IMR-90 (cell line): ENCODE results near the gene PITX3. TPM values are rescaled to one million over a fixed set of nuclear protein-coding genes. Genes with fewer than 3 reads are reported as not detected.

ENCODE experiments used
- ATAC-seq: fragments of 200-7000 bp; cut with Tn5 transposase; 2 replicates; pipeline ENCODE4 v1.9.1; 2020; ENCODE audit warnings: low read depth, mild to moderate bottlenecking, moderate library complexity
- BruUV-seq: library from RNA; stranded (reverse); fragments of 400-500 nt; replicated peaks from 2 replicates; lab custom pipeline; 2021; lab: Mats Ljungman, UMichigan
- CTCF ChIA-PET: fragments of 300-600 bp; formaldehyde crosslinking; extraction: SDS; loops from one replicate; lab custom pipeline; 2021; ENCODE audit warnings: antibody characterized with exemption; lab: Yijun Ruan, JAX
- POLR2A ChIA-PET: fragments of 300-600 bp; sonication (Branson Sonifier 250); formaldehyde crosslinking; loops from one replicate; lab custom pipeline; 2022; ENCODE audit warnings: antibody characterized with exemption; ENCODE audit not compliant: unreplicated experiment; lab: Charles Lee
- DNase-seq: peaks from one replicate; pipeline ENCODE4 v3.0.0; 2013
- H2AFZ ChIP-seq: replicated peaks from 2 replicates; pipeline ENCODE3; 2013; ENCODE audit warnings: low read length, mild to moderate bottlenecking; ENCODE audit not compliant: poor library complexity
- H2AK5ac ChIP-seq: 2 replicates; pipeline ENCODE4 v1.6.1; 2013; ENCODE audit warnings: low read depth, low read length, inconsistent platforms
- H2AK9ac ChIP-seq: replicated peaks from 2 replicates; pipeline ENCODE3; 2013; ENCODE audit warnings: mild to moderate bottlenecking, low read depth, low read length, moderate library complexity; ENCODE audit not compliant: poor library complexity
- H2BK120ac ChIP-seq: 2 replicates; pipeline ENCODE4 v1.6.1; 2013; ENCODE audit warnings: low read depth, low read length, inconsistent platforms
- H2BK15ac ChIP-seq: 3 replicates; pipeline ENCODE4 v1.6.1; 2013; ENCODE audit warnings: low read depth, low read length, inconsistent platforms
- H2BK20ac ChIP-seq: 2 replicates; pipeline ENCODE4 v1.6.1; 2013; ENCODE audit warnings: low read depth, mild to moderate bottlenecking, inconsistent platforms, low read length, moderate library complexity
- H2BK5ac ChIP-seq: 2 replicates; pipeline ENCODE4 v1.6.1; 2013; ENCODE audit warnings: mild to moderate bottlenecking, low read depth, low read length, inconsistent platforms; ENCODE audit not compliant: poor library complexity, severe bottlenecking
- H3K14ac ChIP-seq: replicated peaks from 2 replicates; pipeline ENCODE4 v1.6.1; 2013; ENCODE audit warnings: low read depth, low read length, inconsistent platforms
- H3K18ac ChIP-seq: 2 replicates; pipeline ENCODE4 v1.6.1; 2013; ENCODE audit warnings: low read depth, low read length, control low read depth
- H3K23ac ChIP-seq: 2 replicates; pipeline ENCODE4 v1.6.1; 2013; ENCODE audit warnings: low read depth, low read length, inconsistent platforms
- H3K27ac ChIP-seq: 2 replicates; pipeline ENCODE4 v1.5.1; 2013; ENCODE audit warnings: mild to moderate bottlenecking, control low read depth, low read length; ENCODE audit not compliant: insufficient read depth
- H3K27me3 ChIP-seq: 2 replicates; pipeline ENCODE4 v1.6.1; 2013; ENCODE audit warnings: low read length; ENCODE audit not compliant: control insufficient read depth, insufficient read depth
- H3K36me3 ChIP-seq: 2 replicates; pipeline ENCODE4 v1.6.1; 2013; ENCODE audit warnings: low read length, mixed read lengths; ENCODE audit not compliant: control insufficient read depth, insufficient read depth
- H3K4ac ChIP-seq: 2 replicates; pipeline ENCODE4 v1.6.1; 2013; ENCODE audit warnings: low read depth, low read length, inconsistent platforms
- H3K4me1 ChIP-seq: 2 replicates; pipeline ENCODE4 v1.6.1; 2013; ENCODE audit warnings: low read length, mixed read lengths; ENCODE audit not compliant: control insufficient read depth, insufficient read depth
- H3K4me2 ChIP-seq: 2 replicates; pipeline ENCODE4 v1.6.1; 2013; ENCODE audit warnings: low read depth, mild to moderate bottlenecking, control low read depth, low read length, moderate library complexity
- H3K4me3 ChIP-seq: 2 replicates; pipeline ENCODE4 v1.5.1; 2013; ENCODE audit warnings: low read depth, mild to moderate bottlenecking, control low read depth, low read length, moderate library complexity; ENCODE audit not compliant: insufficient read depth
- H3K56ac ChIP-seq: 2 replicates; pipeline ENCODE4 v1.6.1; 2013; ENCODE audit warnings: low read length, inconsistent platforms; ENCODE audit not compliant: insufficient read depth; ENCODE audit errors: extremely low read depth
- H3K79me1 ChIP-seq, 2 experiments: 2 replicates each; pipeline ENCODE4 v1.6.1; 2013; ENCODE audit warnings: low read length in 2 of 2, inconsistent platforms in 1 of 2, low read depth in 1 of 2
- H3K9ac ChIP-seq: 2 replicates; pipeline ENCODE4 v1.6.1; 2013; ENCODE audit warnings: low read depth, low read length, control low read depth
- H3K9me1 ChIP-seq: 2 replicates; pipeline ENCODE4 v1.6.1; 2013; ENCODE audit warnings: low read length, inconsistent platforms; ENCODE audit not compliant: insufficient read depth
- H3K9me3 ChIP-seq: 2 replicates; pipeline ENCODE4 v1.6.1; 2013; ENCODE audit warnings: low read length; ENCODE audit not compliant: control insufficient read depth, insufficient read depth
- H4K20me1 ChIP-seq: 2 replicates; pipeline ENCODE4 v1.6.1; 2013; ENCODE audit warnings: low read length, inconsistent platforms; ENCODE audit not compliant: insufficient read depth
- H4K5ac ChIP-seq: 2 replicates; pipeline ENCODE4 v1.6.1; 2013; ENCODE audit warnings: mild to moderate bottlenecking, low read depth, low read length, control low read depth
- H4K8ac ChIP-seq, 2 experiments: 2 replicates each; pipeline ENCODE4 v1.6.1; 2013; ENCODE audit warnings: low read depth in 2 of 2, low read length in 2 of 2, control low read depth in 1 of 2, inconsistent platforms in 1 of 2
- H4K91ac ChIP-seq: 2 replicates; pipeline ENCODE4 v1.6.1; 2013; ENCODE audit warnings: low read depth, low read length, inconsistent platforms; ENCODE audit not compliant: insufficient read depth
- CEBPB ChIP-seq: IDR thresholded peaks from 2 replicates; pipeline ENCODE4 v1.6.1; 2012; ENCODE audit warnings: low read depth, low read length, improper control_type of control experiment
- RAD21 ChIP-seq: IDR thresholded peaks from 2 replicates; pipeline ENCODE4 v1.6.1; 2012; ENCODE audit warnings: low read length, improper control_type of control experiment
- WGBS, 2 experiments: methylation state at CpG; one replicate each; pipeline versions ENCODE4 v1.1.5 to v1.1.7; 2013; ENCODE audit warnings: missing lambda C conversion rate in 2 of 2; ENCODE audit not compliant: insufficient read length in 1 of 2; ENCODE audit errors: extremely low coverage in 2 of 2; 5-methylcytosine and 5-hydroxymethylcytosine counted together
- dilution Hi-C: fragments of 300-500 bp; cut with HindIII; formaldehyde crosslinking; loops from one replicate; pipeline ENCODE4 v1.14.3; 2018; ENCODE audit warnings: low sequenced_read_pairs; ENCODE audit not compliant: unreplicated experiment
- in situ Hi-C: fragments of 300-500 bp; cut with MboI; formaldehyde crosslinking; loops from 3 replicates; pipeline ENCODE4 v1.14.3; 2019; ENCODE audit warnings: low sequenced_read_pairs, inconsistent platforms, mixed read lengths
- intact Hi-C: fragments of 100-400 bp; cut with micrococcal nuclease; formaldehyde crosslinking; loops from 2 replicates; pipeline ENCODE4 v1.10.0; 2022
- polyA plus RNA-seq, 3 experiments: library from polyadenylated mRNA; depleted of rRNA; stranded (reverse); fragments of >200 nt; gene quantifications; 2 replicates each; pipeline ENCODE4 v1.2.3, GENCODE V29; 2012; ENCODE audit warnings: low replicate concordance in 1 of 3
- total RNA-seq: library from RNA; depleted of rRNA; stranded (reverse); fragments of >200 nt; gene quantifications from 2 replicates; pipeline ENCODE4 v1.2.3, GENCODE V29; 2012

Gene PITX3
- total and polyA plus RNA-seq, 2 of the 4 experiments (the other 2 are of a cell fraction), result not detected

GRCh38 chr10:102246261-102246660 lies 4.9 kb upstream of the PITX3 start:
- H4K8ac ChIP-seq, result no peak overlapping the region
- H2BK20ac ChIP-seq, result no peak overlapping the region
- no peak overlapping the region for H4K91ac ChIP-seq
- no peaks in the 10 kb centered on the region for H3K9me3 ChIP-seq
- H3K4ac ChIP-seq, result no peak overlapping the region; the same call in 1 of the 2 replicates
- DNase-seq, result peak; percentile 56
- peak overlapping the region; percentile 78 for H3K4me3 ChIP-seq
- peak overlapping the region; percentile 83; the same call in 1 of the 2 replicates for H2AK5ac ChIP-seq
- H3K18ac ChIP-seq, result no peak overlapping the region
- H3K79me1 ChIP-seq, result peaks cover 0 to 72% of the 10 kb centered on the region in 2 experiments; a peak in 2 of 4 replicates
- no peak for TF ChIP-seq CEBPB
- no peak for TF ChIP-seq RAD21
- H4K5ac ChIP-seq, result no peak overlapping the region
- peak overlapping the region; percentile 89; the same call in 1 of the 2 replicates for H3K56ac ChIP-seq
- H3K36me3 ChIP-seq, result no peaks in the 10 kb centered on the region; the same call in 1 of the 2 replicates
- dilution Hi-C loops (no loop called here), in situ Hi-C loops (no loop called here), intact Hi-C loops (loop anchor here (2.0 to 5.0 kb wide), 2 partner anchors 23 to 96 kb away; no protein-coding TSS in a partner anchor)
- H3K9me1 ChIP-seq, result peaks cover 35% of the 10 kb centered on the region
- no peak for ATAC-seq
- H2BK15ac ChIP-seq, result no peak overlapping the region
- no peaks in the 10 kb centered on the region for H3K27me3 ChIP-seq
- BruUV-seq, result no TSS peak
- H3K9ac ChIP-seq, result peak overlapping the region; percentile 81; the same call in 1 of the 2 replicates
- H2AFZ ChIP-seq, result no peak overlapping the region
- peak overlapping the region; percentile 85 for H3K4me2 ChIP-seq
- peak overlapping the region; percentile 81 for H3K27ac ChIP-seq
- H3K23ac ChIP-seq, result no peak overlapping the region; the same call in 1 of the 2 replicates
- peak overlapping the region; percentile 65 for H2BK5ac ChIP-seq
- H2BK120ac ChIP-seq, result no peak overlapping the region
- CTCF ChIA-PET, result interaction anchor here (1.2 kb wide), 1 partner anchor 10 kb away, joined by 3 read pairs; no protein-coding TSS in a partner anchor
- WGBS, 2 experiments, result 56% methylated on average over 1 of the region's 3 CpGs; no CpG with 5 or more reads in 1 of the 2 experiments
- peaks cover 13% of the 10 kb centered on the region for H3K4me1 ChIP-seq
- no peak overlapping the region for H3K14ac ChIP-seq
- POLR2A ChIA-PET, result no interaction called here
- H4K20me1 ChIP-seq, result peaks cover 58% of the 10 kb centered on the region
- no peak overlapping the region for H2AK9ac ChIP-seq
